Tibial artery (tissue), 4 donors: Measurements from ENCODE around the gene CYREN.
"Not testable (repeated sequence)": the region's sequence is repeated elsewhere in the genome, so short reads cannot be mapped to it uniquely, and the experiment has no call there.

Experiments
- DNase-seq, 2 donors: peaks; one replicate each; pipeline ENCODE4 v3.0.0-alpha.2; 2019
- H3K27ac ChIP-seq, 2 donors: fragments of 200-600 bp; sonication (generic) in 1 of 2; 1 replicate in 1 of 2; 2 replicates in 1 of 2; pipeline ENCODE4 v1.5.1; 2018 to 2019; ENCODE audit warnings: mild to moderate bottlenecking in 1 of 2
- H3K27me3 ChIP-seq, 2 donors: fragments of 200-600 bp; sonication (generic) in 1 of 2; one replicate each; pipeline versions ENCODE4 v1.5.1 to v1.6.0; 2016 to 2019
- H3K36me3 ChIP-seq, 3 donors: fragments of 200-600 bp; sonication (generic) in 2 of 3; one replicate each; pipeline ENCODE4 v1.5.1; 2016 to 2019; ENCODE audit warnings: mild to moderate bottlenecking in 2 of 3
- H3K4me1 ChIP-seq, 4 donors: fragments of 200-600 bp; sonication (generic) in 2 of 4; 1 replicate in 3 of 4; 2 replicates in 1 of 4; pipeline ENCODE4 v1.5.1; 2016 to 2019
- H3K4me3 ChIP-seq, 2 donors: fragments of 200-600 bp; sonication (generic) in 1 of 2; 1 replicate in 1 of 2; 2 replicates in 1 of 2; pipeline ENCODE4 v1.5.1; 2018 to 2019; ENCODE audit warnings: mild to moderate bottlenecking in 2 of 2
- H3K9me3 ChIP-seq, 3 donors: fragments of 200-600 bp; sonication (generic) in 1 of 3; one replicate each; pipeline ENCODE4 v1.5.1; 2016 to 2019
- intact Hi-C: fragments of 100-400 bp; cut with DNase I; formaldehyde crosslinking; loops from one replicate; pipeline ENCODE4 v1.15.0; 2023; ENCODE audit warnings: low total_unique reads
- TF ChIP-seq, protein P1 (sequence below), 2 experiments: fragments of 200-600 bp in 1 of 2; fragments of 450-650 bp in 1 of 2; IDR thresholded peaks; one replicate each; pipeline ENCODE4 v1.5.1; 2017 to 2019; ENCODE audit warnings: antibody characterized with exemption in 2 of 2, mild to moderate bottlenecking in 1 of 2, moderate library complexity in 1 of 2

Gene CYREN, protein sequence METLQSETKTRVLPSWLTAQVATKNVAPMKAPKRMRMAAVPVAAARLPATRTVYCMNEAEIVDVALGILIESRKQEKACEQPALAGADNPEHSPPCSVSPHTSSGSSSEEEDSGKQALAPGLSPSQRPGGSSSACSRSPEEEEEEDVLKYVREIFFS

DNA sequence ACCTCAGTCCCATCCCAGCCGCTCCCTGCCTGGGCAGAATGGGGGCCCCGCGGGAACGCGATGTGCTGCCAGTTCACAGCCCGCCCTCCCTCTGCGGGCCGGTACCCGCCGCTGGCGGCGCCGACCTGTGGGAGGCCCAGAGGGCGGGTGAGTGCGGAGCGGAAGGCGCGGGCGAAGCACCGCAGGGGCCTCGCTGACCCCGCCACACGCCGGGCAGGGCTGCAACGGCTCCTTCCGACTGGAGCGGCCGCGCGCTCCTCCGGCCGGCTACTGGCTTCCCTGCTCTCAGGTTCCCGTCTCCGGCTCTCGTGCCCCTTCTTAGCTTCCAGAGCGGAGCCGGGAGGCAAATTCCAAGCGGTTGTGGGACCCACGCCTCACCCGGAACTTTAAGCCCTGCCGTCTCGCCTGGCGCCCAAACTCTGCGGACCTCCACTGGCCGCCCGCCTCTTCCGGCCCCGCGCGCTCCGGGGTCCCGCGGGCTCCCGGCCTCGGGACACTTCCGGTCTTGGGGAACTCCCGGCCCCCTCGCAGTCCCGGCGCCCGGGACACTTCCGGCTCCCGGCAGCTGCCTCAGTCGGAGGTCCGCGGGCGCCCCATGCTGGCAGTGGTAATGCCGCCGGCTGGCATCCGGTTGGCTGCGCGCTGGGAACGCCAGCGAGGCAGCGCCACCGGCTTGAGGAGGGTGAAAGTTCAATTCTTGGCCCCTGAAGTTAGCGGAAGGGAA is at the start of gene CYREN:
CYREN (minus strand) TSS at position 434 of the 724 bp plus-strand sequence. CDS start 1,785 bp downstream, outside the sequence.
- TF ChIP-seq, protein P1, sequence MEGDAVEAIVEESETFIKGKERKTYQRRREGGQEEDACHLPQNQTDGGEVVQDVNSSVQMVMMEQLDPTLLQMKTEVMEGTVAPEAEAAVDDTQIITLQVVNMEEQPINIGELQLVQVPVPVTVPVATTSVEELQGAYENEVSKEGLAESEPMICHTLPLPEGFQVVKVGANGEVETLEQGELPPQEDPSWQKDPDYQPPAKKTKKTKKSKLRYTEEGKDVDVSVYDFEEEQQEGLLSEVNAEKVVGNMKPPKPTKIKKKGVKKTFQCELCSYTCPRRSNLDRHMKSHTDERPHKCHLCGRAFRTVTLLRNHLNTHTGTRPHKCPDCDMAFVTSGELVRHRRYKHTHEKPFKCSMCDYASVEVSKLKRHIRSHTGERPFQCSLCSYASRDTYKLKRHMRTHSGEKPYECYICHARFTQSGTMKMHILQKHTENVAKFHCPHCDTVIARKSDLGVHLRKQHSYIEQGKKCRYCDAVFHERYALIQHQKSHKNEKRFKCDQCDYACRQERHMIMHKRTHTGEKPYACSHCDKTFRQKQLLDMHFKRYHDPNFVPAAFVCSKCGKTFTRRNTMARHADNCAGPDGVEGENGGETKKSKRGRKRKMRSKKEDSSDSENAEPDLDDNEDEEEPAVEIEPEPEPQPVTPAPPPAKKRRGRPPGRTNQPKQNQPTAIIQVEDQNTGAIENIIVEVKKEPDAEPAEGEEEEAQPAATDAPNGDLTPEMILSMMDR (IDR thresholded peaks at IDR 0.05): peak; percentile 61 to 71
- Histone ChIP-seq H3K27ac (peak within 1 kb of the TSS; percentile 93 to 97), H3K27me3 (no peaks in the 10 kb centered on the region), H3K4me1 (peaks cover 7 to 40% (median 35%) of the 10 kb centered on the region in 4 donors), H3K36me3 (peaks cover 12 to 34% (median 32%) of the 10 kb centered on the region in 3 donors), H3K9me3 (no peaks in the 10 kb centered on the region), H3K4me3 (peak within 1 kb of the TSS; percentile 78 to 99)
- DNase-seq: peak; percentile 91 to 98
- intact Hi-C loops: loop anchor here (2.0 to 5.0 kb wide), 2 partner anchors 42 to 484 kb away; partner anchors contain the start of gene WDR91

DNA sequence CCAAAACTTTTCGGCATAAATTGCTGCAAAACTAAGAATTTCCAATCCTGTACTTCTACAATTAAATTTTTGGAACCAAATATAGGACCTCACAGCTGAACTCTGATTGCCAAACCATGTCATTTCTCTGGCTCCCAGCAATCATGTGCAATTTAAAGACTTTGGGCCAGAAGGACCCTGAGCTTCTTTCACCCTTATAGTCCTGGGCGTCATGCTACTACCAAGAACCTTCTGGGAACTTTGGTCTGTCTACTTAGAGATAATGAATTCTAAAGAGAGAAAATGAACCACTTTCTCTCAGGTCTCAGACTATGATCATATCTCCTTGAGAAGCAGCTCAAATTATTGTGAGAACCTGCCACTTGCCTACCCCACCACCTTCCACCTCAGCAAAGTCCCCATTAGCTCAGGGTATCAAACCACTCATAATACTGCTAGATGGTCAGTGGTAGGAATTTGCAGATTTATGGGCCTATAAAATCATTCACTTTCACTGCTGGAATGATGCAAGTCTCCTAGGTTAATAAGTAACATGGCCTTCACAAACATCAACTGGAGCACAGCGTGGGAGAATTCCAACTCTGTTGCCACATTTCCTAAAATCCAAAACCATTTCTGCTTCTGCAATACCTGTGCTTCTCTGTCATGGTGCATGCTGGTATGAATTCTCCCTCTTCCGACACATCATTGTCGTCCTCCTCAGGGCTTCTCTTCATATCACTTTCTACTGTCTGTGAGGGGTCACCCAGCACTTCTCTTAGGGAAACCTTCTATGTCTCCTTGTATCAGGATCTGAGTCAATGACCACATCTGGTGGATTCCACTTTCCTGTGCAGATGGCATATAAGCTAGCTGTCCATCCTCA is 47.4 kb upstream of the CYREN start:
- TF ChIP-seq, protein P1 (IDR thresholded peaks at IDR 0.05): no peak
- no peak for DNase-seq
- no peaks in the 10 kb centered on the region for H3K27me3 ChIP-seq
- H3K27ac ChIP-seq: no peak overlapping the region
- intact Hi-C loops: no loop called here
- H3K36me3 ChIP-seq: no peaks in the 10 kb centered on the region
- no peak overlapping the region for H3K4me3 ChIP-seq
- H3K4me1 ChIP-seq: no peaks in the 10 kb centered on the region
- no peaks in the 10 kb centered on the region for H3K9me3 ChIP-seq

DNA sequence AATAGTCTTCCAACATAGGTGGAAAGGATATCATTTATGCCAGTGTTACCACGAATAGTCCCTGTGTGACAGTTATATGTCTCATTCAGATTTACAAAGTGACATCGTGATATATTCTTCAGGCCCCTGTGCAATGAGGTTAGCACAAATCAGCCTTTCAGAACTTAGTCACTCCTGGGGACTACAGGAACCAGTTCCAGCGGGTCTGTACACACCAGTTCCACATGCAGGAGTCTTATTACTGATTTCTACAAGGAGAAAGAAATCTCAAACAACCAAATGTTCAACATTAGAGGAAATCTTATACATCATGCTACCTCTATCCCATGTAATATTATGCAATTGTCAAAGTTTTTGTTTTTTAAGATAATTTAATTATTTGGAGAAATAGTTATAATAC is 45.2 kb upstream of the CYREN start:
- TF ChIP-seq, protein P1 (IDR thresholded peaks at IDR 0.05): no peak
- no peak overlapping the region for H3K4me3 ChIP-seq
- no peaks in the 10 kb centered on the region for H3K36me3 ChIP-seq
- intact Hi-C loops: no loop called here
- H3K9me3 ChIP-seq: no peaks in the 10 kb centered on the region
- no peaks in the 10 kb centered on the region for H3K27me3 ChIP-seq
- no peak for DNase-seq
- peak overlapping the region; percentile 5 to 54 for H3K27ac ChIP-seq
- H3K4me1 ChIP-seq: peaks cover 0 to under 1% (median 0%) of the 10 kb centered on the region in 4 donors

DNA sequence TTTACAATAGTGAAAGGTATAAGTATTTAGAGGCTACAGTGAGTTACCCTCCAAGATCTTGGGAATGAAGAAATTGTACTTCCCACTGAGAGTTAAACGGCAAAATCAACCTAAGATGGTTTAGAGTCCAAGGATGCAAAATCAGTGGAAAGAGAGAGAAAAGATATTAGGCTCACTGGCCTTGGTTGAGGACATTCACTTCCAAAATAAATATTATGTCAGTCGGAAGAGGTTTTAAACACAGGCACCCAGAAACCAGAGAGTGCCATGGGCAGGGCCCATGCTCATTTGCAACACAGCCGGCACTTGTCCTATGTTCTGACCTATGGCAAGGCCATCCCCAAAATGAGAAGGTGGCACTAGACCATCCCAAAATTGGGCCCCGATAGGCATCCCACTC is 44.7 kb upstream of the CYREN start:
- no peaks in the 10 kb centered on the region for H3K36me3 ChIP-seq
- no peaks in the 10 kb centered on the region for H3K27me3 ChIP-seq
- intact Hi-C loops: no loop called here
- H3K4me1 ChIP-seq: peaks cover 0 to 5% (median 2%) of the 10 kb centered on the region in 4 donors
- peak overlapping the region; percentile 5 to 54 for H3K27ac ChIP-seq
- H3K4me3 ChIP-seq: no peak overlapping the region
- no peaks in the 10 kb centered on the region for H3K9me3 ChIP-seq
- no peak for DNase-seq
- TF ChIP-seq, protein P1 (IDR thresholded peaks at IDR 0.05): no peak

DNA sequence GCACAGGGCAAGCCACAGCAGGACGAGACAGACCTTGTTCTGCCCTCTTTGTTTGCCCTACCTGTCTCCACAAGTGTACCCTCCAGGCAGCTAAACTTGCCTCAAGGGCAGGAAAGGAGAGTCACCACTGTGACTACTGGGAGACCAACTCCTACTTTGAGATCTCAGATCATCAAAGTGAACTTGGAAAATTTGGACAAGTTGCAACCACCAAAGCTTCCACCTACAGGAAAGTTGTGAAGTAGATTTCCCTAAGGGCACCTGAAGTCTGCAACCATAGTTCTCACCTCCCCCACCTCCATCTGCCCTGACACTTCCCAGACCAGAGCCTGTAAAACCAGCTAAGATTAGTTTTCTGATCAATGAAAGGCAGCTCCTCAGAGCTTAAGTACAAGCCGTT is 43.3 kb upstream of the CYREN start:
- DNase-seq: no peak
- Histone ChIP-seq H3K4me3 (no peak overlapping the region), H3K27me3 (no peaks in the 10 kb centered on the region), H3K9me3 (no peaks in the 10 kb centered on the region), H3K27ac (no peak overlapping the region), H3K4me1 (peaks cover 0 to 17% (median 8%) of the 10 kb centered on the region in 4 donors), H3K36me3 (no peaks in the 10 kb centered on the region)
- intact Hi-C loops: loop anchor here (5.0 kb wide), 1 partner anchor 42 kb away; the partner anchor contains the start of gene CYREN
- TF ChIP-seq, protein P1 (IDR thresholded peaks at IDR 0.05): no peak

DNA sequence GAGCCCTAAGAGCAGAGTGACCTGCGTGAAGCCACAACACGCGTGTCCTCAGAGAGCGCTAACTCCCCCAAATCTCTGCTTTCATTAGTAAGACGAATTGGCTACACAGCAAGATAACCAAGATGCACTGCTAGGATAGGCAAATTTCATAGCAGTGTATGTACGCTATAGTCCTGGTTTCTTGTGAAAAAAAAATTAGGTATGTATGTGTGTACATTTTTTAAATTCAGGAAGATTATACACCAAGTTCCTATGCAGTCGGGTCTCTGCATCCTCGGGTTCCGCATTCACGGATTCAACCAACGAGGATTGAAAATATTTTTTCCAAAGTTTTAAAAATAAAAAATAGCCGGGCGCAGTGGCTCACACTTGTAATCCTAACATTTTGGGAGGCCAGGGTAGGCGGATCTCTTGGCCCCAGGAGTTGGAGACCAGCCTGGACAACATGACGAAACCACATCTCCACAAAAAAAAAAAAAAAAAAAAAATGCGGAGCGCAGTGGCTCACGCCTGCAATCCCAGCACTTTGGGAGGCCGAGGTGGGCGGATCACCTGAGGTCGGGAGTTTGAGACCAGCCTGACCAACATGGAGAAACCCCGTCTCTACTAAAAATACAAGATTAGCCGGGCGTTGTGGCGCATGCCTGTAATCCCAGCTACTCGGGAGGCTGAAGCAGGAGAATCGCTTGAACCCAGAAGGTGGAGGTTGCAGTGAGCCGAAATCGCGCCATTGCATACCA is 41.6 kb upstream of the CYREN start:
- H3K9me3 ChIP-seq, H3K36me3 ChIP-seq, H3K27me3 ChIP-seq: not testable (repeated sequence)
- DNase-seq: peak; percentile 73 to 85
- intact Hi-C loops: loop anchor here (5.0 kb wide), 1 partner anchor 40 kb away; the partner anchor contains the start of gene CYREN
- peak overlapping the region; percentile 66 to 93 for H3K4me3 ChIP-seq
- peak overlapping the region; percentile 94 to 98 for H3K27ac ChIP-seq
- H3K4me1 ChIP-seq: peaks cover 0 to 34% (median 18%) of the 10 kb centered on the region in 4 donors
